ENCODE data around the gene ZNF746. TPM values are rescaled to one million over a fixed set of nuclear protein-coding genes. Genes with fewer than 3 reads are reported as not detected.
"Not testable (repeated sequence)": the region's sequence is repeated elsewhere in the genome, so short reads cannot be mapped to it uniquely, and the experiment has no call there.

The ZNF746 gene
- total RNA-seq, 1 donor from 2014 or later, result 24.7 TPM

GRCh38 chr7:149495785-149496641, 1.6 kb downstream of the ZNF746 start:
- peak overlapping the region; percentile 34 for H2AFZ ChIP-seq (ENCODE audit: low read depth, low read length)
- H3K27ac ChIP-seq (ENCODE audit: low read depth, low read length), result no peak overlapping the region

DNA sequence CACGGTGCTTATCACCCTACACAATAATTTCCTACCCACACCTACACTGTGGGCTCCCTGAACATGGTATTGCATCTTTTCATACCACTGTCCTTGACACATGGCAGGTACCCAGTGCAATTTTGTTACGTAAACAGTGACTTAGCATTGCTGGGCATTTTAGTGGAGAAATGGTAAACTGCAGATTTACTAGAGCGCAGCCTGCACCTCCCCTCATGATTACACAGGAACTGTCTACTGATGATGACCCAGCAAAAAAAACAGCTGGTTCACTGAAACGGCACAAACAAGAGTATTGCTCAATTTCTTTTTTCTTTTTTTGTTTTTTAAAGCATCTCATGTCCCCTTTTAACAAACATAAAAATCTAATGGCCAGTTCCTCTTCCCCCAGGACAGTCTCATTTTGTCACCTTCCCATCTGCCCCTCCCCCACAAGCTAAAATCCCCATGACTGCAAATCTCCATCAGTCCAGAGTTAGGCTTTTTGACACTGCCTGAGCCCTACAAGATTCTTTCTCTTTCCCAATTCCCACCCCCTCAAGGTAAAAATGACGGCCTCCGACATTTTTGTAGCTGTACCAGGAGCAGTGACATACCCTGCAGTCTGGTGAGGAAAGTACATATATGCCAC, 2.8 kb downstream of the ZNF746 start:
- peak overlapping the region; percentile 5 for H3K4me3 Mint-ChIP-seq (ENCODE audit: unreplicated experiment)
- peaks cover 18% of the 10 kb centered on the region for H3K36me3 ChIP-seq (ENCODE audit: insufficient read depth, low read length)
- H3K79me2 ChIP-seq (ENCODE audit: insufficient read depth, low read length), result peaks cover 31% of the 10 kb centered on the region
- H3K27ac Mint-ChIP-seq (ENCODE audit: unreplicated experiment), result no peak overlapping the region
- no peak overlapping the region for H3K27ac ChIP-seq (ENCODE audit: low read depth, low read length)
- peaks cover 20% of the 10 kb centered on the region for H4K20me1 ChIP-seq (ENCODE audit: insufficient read depth, low read length)
- DNase-seq (ENCODE audit: low read depth) (no peak), FAIRE-seq (no peak)
- no peak overlapping the region for H3K4me3 ChIP-seq (ENCODE audit: insufficient read depth, low read depth, low read length)
- H3K4me1 Mint-ChIP-seq (ENCODE audit: low read depth, unreplicated experiment), result peaks cover 12% of the 10 kb centered on the region
- H3K9me3 ChIP-seq (ENCODE audit: insufficient read depth, low read depth, low read length), result no peaks in the 10 kb centered on the region
- no peak overlapping the region for H2AFZ ChIP-seq (ENCODE audit: low read depth, low read length)
- H3K27me3 ChIP-seq (ENCODE audit: insufficient read depth, low read length), result peaks cover 3% of the 10 kb centered on the region
- TF ChIP-seq CTCF (IDR thresholded peaks at IDR 0.05; ENCODE audit: insufficient read depth, low read depth, low read length) (no peak), EZH2 (IDR thresholded peaks at IDR 0.05; ENCODE audit: insufficient read depth, low read length) (no peak)
- H3K9ac ChIP-seq (ENCODE audit: low read length), result no peak overlapping the region
- peaks cover 15% of the 10 kb centered on the region for H3K27me3 Mint-ChIP-seq (ENCODE audit: low read depth, unreplicated experiment)
- peaks cover 18% of the 10 kb centered on the region for H3K36me3 Mint-ChIP-seq (ENCODE audit: low read depth, unreplicated experiment)
- no peaks in the 10 kb centered on the region for H3K9me3 Mint-ChIP-seq (ENCODE audit: unreplicated experiment)
- peaks cover 9% of the 10 kb centered on the region for H3K4me1 ChIP-seq (ENCODE audit: insufficient read depth, low read length)
- peak overlapping the region; percentile 94 for H3K4me2 ChIP-seq (ENCODE audit: low read length)

More at GRCh38 chr7:149495785-149496641, 1.6 kb downstream of the ZNF746 start:
- peaks cover 19% of the 10 kb centered on the region for H4K20me1 ChIP-seq (ENCODE audit: insufficient read depth, low read length)
- H3K27me3 Mint-ChIP-seq (ENCODE audit: low read depth, unreplicated experiment), result peaks cover 26% of the 10 kb centered on the region
- peaks cover 3% of the 10 kb centered on the region for H3K27me3 ChIP-seq (ENCODE audit: insufficient read depth, low read length)
- H3K4me2 ChIP-seq (ENCODE audit: low read length), result peak overlapping the region; percentile 94
- peaks cover 18% of the 10 kb centered on the region for H3K36me3 ChIP-seq (ENCODE audit: insufficient read depth, low read length)
- H3K9me3 Mint-ChIP-seq (ENCODE audit: unreplicated experiment), result no peaks in the 10 kb centered on the region
- DNase-seq (ENCODE audit: low read depth) (peak; percentile 76), FAIRE-seq (peak; percentile 43)
- H3K79me2 ChIP-seq (ENCODE audit: insufficient read depth, low read length), result peaks cover 27% of the 10 kb centered on the region
- H3K9me3 ChIP-seq (ENCODE audit: insufficient read depth, low read depth, low read length), result no peaks in the 10 kb centered on the region
- H3K4me1 ChIP-seq (ENCODE audit: insufficient read depth, low read length), result peaks cover 9% of the 10 kb centered on the region
- peak overlapping the region; percentile 98 for H3K4me3 Mint-ChIP-seq (ENCODE audit: unreplicated experiment)
- H3K9ac ChIP-seq (ENCODE audit: low read length), result peak overlapping the region; percentile 83
- TF ChIP-seq CTCF (IDR thresholded peaks at IDR 0.05; ENCODE audit: insufficient read depth, low read depth, low read length) (no peak), EZH2 (IDR thresholded peaks at IDR 0.05; ENCODE audit: insufficient read depth, low read length) (no peak)
- H3K4me3 ChIP-seq (ENCODE audit: insufficient read depth, low read depth, low read length), result peak overlapping the region; percentile 81
- peaks cover 11% of the 10 kb centered on the region for H3K36me3 Mint-ChIP-seq (ENCODE audit: low read depth, unreplicated experiment)
- peak overlapping the region; percentile 58 for H3K27ac Mint-ChIP-seq (ENCODE audit: unreplicated experiment)
- H3K4me1 Mint-ChIP-seq (ENCODE audit: low read depth, unreplicated experiment), result peaks cover 12% of the 10 kb centered on the region

DNA sequence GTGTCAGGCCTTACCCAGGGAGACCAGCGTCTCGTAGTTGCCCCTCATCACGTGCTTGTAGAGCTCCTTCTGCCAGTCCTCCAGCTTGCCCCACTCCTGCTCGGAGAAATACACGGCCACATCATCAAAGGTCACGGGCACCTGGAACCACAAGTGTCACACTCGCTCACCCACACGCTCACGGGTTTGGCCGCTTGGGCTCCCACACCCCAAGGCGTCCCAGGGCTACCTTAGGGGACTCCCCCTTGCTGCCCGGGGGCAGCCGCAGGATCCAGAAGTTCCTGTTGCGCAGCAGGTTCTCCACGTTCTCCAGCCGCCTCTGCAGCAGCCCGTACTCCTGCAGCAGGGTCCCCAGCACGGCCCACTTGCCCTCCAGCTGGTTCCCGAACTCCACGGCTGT, 3.6 kb downstream of the ZNF746 start:
- H3K9me3 ChIP-seq (ENCODE audit: insufficient read depth, low read depth, low read length); H3K27me3 Mint-ChIP-seq (ENCODE audit: low read depth, unreplicated experiment); H3K4me3 Mint-ChIP-seq (ENCODE audit: unreplicated experiment); FAIRE-seq; H3K9ac ChIP-seq (ENCODE audit: low read length); H3K4me2 ChIP-seq (ENCODE audit: low read length); H3K27me3 ChIP-seq (ENCODE audit: insufficient read depth, low read length); H3K9me3 Mint-ChIP-seq (ENCODE audit: unreplicated experiment); DNase-seq (ENCODE audit: low read depth); H2AFZ ChIP-seq (ENCODE audit: low read depth, low read length); H3K27ac ChIP-seq (ENCODE audit: low read depth, low read length); H3K4me1 ChIP-seq (ENCODE audit: insufficient read depth, low read length); H3K27ac Mint-ChIP-seq (ENCODE audit: unreplicated experiment); H3K4me3 ChIP-seq (ENCODE audit: insufficient read depth, low read depth, low read length): not testable (repeated sequence)
- Histone ChIP-seq H4K20me1 (ENCODE audit: insufficient read depth, low read length) (peaks cover 26% of the 10 kb centered on the region), H3K79me2 (ENCODE audit: insufficient read depth, low read length) (peaks cover 35% of the 10 kb centered on the region), H3K36me3 (ENCODE audit: insufficient read depth, low read length) (peaks cover 18% of the 10 kb centered on the region)
- H3K4me1 Mint-ChIP-seq (ENCODE audit: low read depth, unreplicated experiment), result peaks cover 12% of the 10 kb centered on the region
- H3K36me3 Mint-ChIP-seq (ENCODE audit: low read depth, unreplicated experiment), result peaks cover 23% of the 10 kb centered on the region
